BJ (cell line): ENCODE measurements around the gene PROM1. TPM values are rescaled to one million over a fixed set of nuclear protein-coding genes. Genes with fewer than 3 reads are reported as not detected.

Experiments
- CTCF ChIA-PET: fragments of 350-600 bp; formaldehyde crosslinking; extraction: SDS; loops from one replicate; lab custom pipeline; 2021; ENCODE audit warnings: antibody characterized with exemption, inconsistent platforms; lab: Yijun Ruan, JAX
- POLR2A ChIA-PET: fragments of 300-600 bp; sonication (Branson Sonifier 250); formaldehyde crosslinking; extraction: SDS; loops from one replicate; lab custom pipeline; 2021; ENCODE audit warnings: antibody characterized with exemption; lab: Charles Lee
- DNase-seq: peaks from one replicate; pipeline ENCODE4 v3.0.0-alpha.2; 2011; ENCODE audit warnings: low read depth
- H3K27me3 ChIP-seq: 2 replicates; pipeline ENCODE4 v1.6.0; 2011; ENCODE audit warnings: low read length; ENCODE audit not compliant: control insufficient read depth, insufficient read depth
- H3K36me3 ChIP-seq: 2 replicates; pipeline ENCODE4 v1.5.1; 2011; ENCODE audit warnings: low read length; ENCODE audit not compliant: control insufficient read depth, insufficient read depth
- H3K4me3 ChIP-seq: 2 replicates; pipeline ENCODE4 v1.5.1; 2011; ENCODE audit warnings: low read depth, mild to moderate bottlenecking, control low read depth, low read length
- CTCF ChIP-seq: IDR thresholded peaks from 2 replicates; pipeline ENCODE4 v1.5.1; 2011; ENCODE audit warnings: low read depth, mild to moderate bottlenecking, control low read depth, inconsistent platforms, low read length, moderate library complexity; ENCODE audit not compliant: insufficient read depth
- polyA plus RNA-seq: library from polyadenylated mRNA; depleted of rRNA; stranded (reverse); fragments of >200 nt; gene quantifications from 2 replicates; pipeline ENCODE4 v1.2.3, GENCODE V29; 2011

Gene PROM1
- polyA plus RNA-seq, 1 experiment: not detected

- POLR2A ChIA-PET: no interaction called here
- CTCF ChIA-PET: interaction anchor here (1.2 to 2.4 kb wide), 3 partner anchors 19 to 228 kb away, joined by 3 to 10 read pairs (median 5); no protein-coding TSS in a partner anchor
- no peak for TF ChIP-seq CTCF
- H3K4me3 ChIP-seq: no peak overlapping the region
- no peaks in the 10 kb centered on the region for H3K36me3 ChIP-seq
- peaks cover 14% of the 10 kb centered on the region for H3K27me3 ChIP-seq
- DNase-seq: no peak
Observed at GRCh38 chr4:15936495-15936894, 147.3 kb downstream of the PROM1 start.

GRCh38 chr4:15935504-15936402 lies 148.1 kb downstream of the PROM1 start:
- ChIA-PET CTCF (interaction anchor here (0.6 to 2.4 kb wide), 5 partner anchors 10 to 331 kb away, joined by 3 to 10 read pairs (median 5); no protein-coding TSS in a partner anchor), POLR2A (no interaction called here)
- Histone ChIP-seq H3K4me3 (no peak overlapping the region), H3K36me3 (no peaks in the 10 kb centered on the region), H3K27me3 (peaks cover 13% of the 10 kb centered on the region)
- no peak for DNase-seq
- TF ChIP-seq CTCF: no peak

GRCh38 chr4:15934259-15934658 lies 149.6 kb downstream of the PROM1 start:
- Histone ChIP-seq H3K36me3 (no peaks in the 10 kb centered on the region), H3K27me3 (peaks cover 19% of the 10 kb centered on the region), H3K4me3 (no peak overlapping the region)
- DNase-seq: no peak
- ChIA-PET POLR2A (no interaction called here), CTCF (interaction anchor here (0.9 to 1.9 kb wide), 4 partner anchors 9 to 22 kb away, joined by 3 to 6 read pairs (median 3); no protein-coding TSS in a partner anchor)
- no peak for TF ChIP-seq CTCF

- H3K4me3 ChIP-seq: no peak overlapping the region
- DNase-seq: no peak
- no peaks in the 10 kb centered on the region for H3K36me3 ChIP-seq
- H3K27me3 ChIP-seq: peaks cover 18% of the 10 kb centered on the region
- POLR2A ChIA-PET: no interaction called here
- CTCF ChIA-PET: interaction anchor here (0.8 to 2.5 kb wide), 3 partner anchors 9 to 157 kb away, joined by 3 to 9 read pairs (median 4); no protein-coding TSS in a partner anchor
- TF ChIP-seq CTCF: no peak
Observed at GRCh38 chr4:15931451-15932210, 152.2 kb downstream of the PROM1 start.

GRCh38 chr4:15930314-15930713 lies 153.5 kb downstream of the PROM1 start:
- TF ChIP-seq CTCF: no peak
- POLR2A ChIA-PET: no interaction called here
- CTCF ChIA-PET: interaction anchor here (2.5 kb wide), 1 partner anchor 48 kb away, joined by 9 read pairs; no protein-coding TSS in a partner anchor
- peaks cover 14% of the 10 kb centered on the region for H3K27me3 ChIP-seq
- H3K4me3 ChIP-seq: no peak overlapping the region
- no peaks in the 10 kb centered on the region for H3K36me3 ChIP-seq
- no peak for DNase-seq
